Measurements from ENCODE around the gene LPCAT1. TPM values are rescaled to one million over a fixed set of nuclear protein-coding genes. Genes with fewer than 3 reads are reported as not detected.

Gene LPCAT1
- total and polyA plus RNA-seq, 2 donors (not counting 3 experiments of a cell fraction or from before 2014, with no cell fraction given): 28.9 to 57.2 TPM

GRCh38 chr5:1540831-1541701, 17.3 kb upstream of the LPCAT1 start:
- no peaks in the 10 kb centered on the region for H3K36me3 ChIP-seq (ENCODE audit: control insufficient read depth in 2 of 2, extremely low read depth in 1 of 2, insufficient read depth in 2 of 2, low read length in 2 of 2)
- POLR2A ChIA-PET: no interaction called here
- dilution Hi-C loops (cut with MboI; ENCODE audit: extremely low pct_ligation_motif_present, low sequenced_read_pairs): no loop called here

GRCh38 chr5:1540166-1540565, 16.4 kb upstream of the LPCAT1 start:
- POLR2A ChIA-PET: no interaction called here

More at GRCh38 chr5:1540831-1541701, 17.3 kb upstream of the LPCAT1 start:
- Histone ChIP-seq H3K4me2 (ENCODE audit: insufficient read depth, low read length) (no peak overlapping the region), H3K9me3 (replicated peaks; ENCODE audit: control insufficient read depth, insufficient read depth, low read length) (no peaks in the 10 kb centered on the region), H3K79me2 (ENCODE audit: control insufficient read depth, insufficient read depth, low read length) (no peaks in the 10 kb centered on the region), H3K9me1 (replicated peaks; ENCODE audit: control insufficient read depth, extremely low read depth, insufficient read depth, low read length) (no peaks in the 10 kb centered on the region), H4K20me1 (replicated peaks; ENCODE audit: control insufficient read depth, extremely low read depth, insufficient read depth, low read length) (no peaks in the 10 kb centered on the region), H3K27me3 (ENCODE audit: control insufficient read depth in 2 of 2, insufficient read depth in 2 of 2, low read length in 2 of 2) (peaks cover 2 to 4% of the 10 kb centered on the region in 2 experiments), H3K27ac (ENCODE audit: insufficient read depth, low read depth, low read length) (no peak overlapping the region), H2AFZ (ENCODE audit: low read depth, low read length) (no peak overlapping the region), H3K4me3 (replicated peaks in 1 of 3; ENCODE audit: insufficient read depth in 1 of 3, low read depth in 1 of 3, low read length in 3 of 3) (no peak overlapping the region), H3K4me1 (ENCODE audit: control insufficient read depth, extremely low read depth, insufficient read depth, low read length) (peaks cover 3% of the 10 kb centered on the region), H3K9ac (replicated peaks; ENCODE audit: extremely low read depth, insufficient read depth, low read length) (no peak overlapping the region)
- CTCF ChIA-PET: interaction anchor here (1.2 kb wide), 1 partner anchor 11 kb away, joined by 3 read pairs; no protein-coding TSS in a partner anchor
- FAIRE-seq: no peak
- no peak for DNase-seq (ENCODE audit: low read depth, low spot score)
- BruUV-seq (replicated peaks): no TSS peak
- no peak for TF ChIP-seq JUN (IDR thresholded peaks at IDR 0.05; ENCODE audit: borderline replicate concordance, insufficient read depth, insufficient read length, low read depth)
- no peak for TF ChIP-seq MYC (IDR thresholded peaks at IDR 0.05; ENCODE audit: low read depth, low read length)
- intact Hi-C loops (cut with micrococcal nuclease): no loop called here

More at GRCh38 chr5:1540166-1540565, 16.4 kb upstream of the LPCAT1 start:
- intact Hi-C loops (cut with micrococcal nuclease): no loop called here
- Histone ChIP-seq H3K9ac (replicated peaks; ENCODE audit: extremely low read depth, insufficient read depth, low read length) (no peak overlapping the region), H3K4me1 (ENCODE audit: control insufficient read depth, extremely low read depth, insufficient read depth, low read length) (peaks cover 3% of the 10 kb centered on the region), H3K27ac (ENCODE audit: insufficient read depth, low read depth, low read length) (no peak overlapping the region), H3K36me3 (ENCODE audit: control insufficient read depth in 2 of 2, extremely low read depth in 1 of 2, insufficient read depth in 2 of 2, low read length in 2 of 2) (no peaks in the 10 kb centered on the region), H3K9me1 (replicated peaks; ENCODE audit: control insufficient read depth, extremely low read depth, insufficient read depth, low read length) (no peaks in the 10 kb centered on the region), H3K79me2 (ENCODE audit: control insufficient read depth, insufficient read depth, low read length) (no peaks in the 10 kb centered on the region), H3K27me3 (ENCODE audit: control insufficient read depth in 2 of 2, insufficient read depth in 2 of 2, low read length in 2 of 2) (peaks cover 4 to 7% of the 10 kb centered on the region in 2 experiments), H2AFZ (ENCODE audit: low read depth, low read length) (no peak overlapping the region), H4K20me1 (replicated peaks; ENCODE audit: control insufficient read depth, extremely low read depth, insufficient read depth, low read length) (no peaks in the 10 kb centered on the region), H3K4me2 (ENCODE audit: insufficient read depth, low read length) (no peak overlapping the region), H3K9me3 (replicated peaks; ENCODE audit: control insufficient read depth, insufficient read depth, low read length) (no peaks in the 10 kb centered on the region), H3K4me3 (replicated peaks in 1 of 3; ENCODE audit: insufficient read depth in 1 of 3, low read depth in 1 of 3, low read length in 3 of 3) (no peak overlapping the region)
- DNase-seq (ENCODE audit: low read depth, low spot score) (no peak), FAIRE-seq (no peak)
- TF ChIP-seq POLR2A (IDR thresholded peaks at IDR 0.05; ENCODE audit: low read depth, low read length) (no peak), EZH2 (IDR thresholded peaks at IDR 0.05; ENCODE audit: borderline replicate concordance, low read depth, low read length, severe bottlenecking) (no peak), CTCF (IDR thresholded peaks at IDR 0.05; ENCODE audit: extremely low read depth in 1 of 2, insufficient read depth in 1 of 2, low read depth in 1 of 2, low read length in 2 of 2) (no peak), GATA2 (IDR thresholded peaks at IDR 0.05; ENCODE audit: insufficient read depth, insufficient read length, low read depth, low read length) (no peak), JUN (IDR thresholded peaks at IDR 0.05; ENCODE audit: borderline replicate concordance, insufficient read depth, insufficient read length, low read depth) (no peak), MYC (IDR thresholded peaks at IDR 0.05; ENCODE audit: low read depth, low read length) (no peak)
- CTCF ChIA-PET: no interaction called here
- no TSS peak for BruUV-seq (replicated peaks)
- dilution Hi-C loops (cut with MboI; ENCODE audit: extremely low pct_ligation_motif_present, low sequenced_read_pairs): no loop called here
